Measurements from ENCODE around the gene AQP5.

DNA sequence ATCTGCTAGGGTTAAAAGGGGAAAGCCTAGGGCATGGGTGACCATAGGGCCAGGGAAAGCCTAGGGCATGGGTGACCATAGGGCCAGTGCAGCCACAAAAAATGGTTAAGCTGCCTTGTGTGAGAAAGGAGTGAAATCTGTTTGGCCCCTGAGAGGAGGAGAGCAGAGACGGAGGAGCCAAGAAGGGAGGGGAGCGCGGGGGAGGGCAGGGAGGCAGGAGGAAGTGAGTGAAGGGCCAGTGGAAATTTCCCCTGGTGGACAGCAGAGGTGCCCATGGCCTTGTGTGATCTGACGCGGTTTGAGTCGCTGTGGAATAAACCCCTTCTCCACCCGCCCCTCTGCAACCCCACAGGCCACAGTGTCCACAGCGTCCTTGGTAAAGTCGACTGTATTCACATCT, 10.5 kb downstream of the AQP5 start:
- TF ChIP-seq, protein P1, sequence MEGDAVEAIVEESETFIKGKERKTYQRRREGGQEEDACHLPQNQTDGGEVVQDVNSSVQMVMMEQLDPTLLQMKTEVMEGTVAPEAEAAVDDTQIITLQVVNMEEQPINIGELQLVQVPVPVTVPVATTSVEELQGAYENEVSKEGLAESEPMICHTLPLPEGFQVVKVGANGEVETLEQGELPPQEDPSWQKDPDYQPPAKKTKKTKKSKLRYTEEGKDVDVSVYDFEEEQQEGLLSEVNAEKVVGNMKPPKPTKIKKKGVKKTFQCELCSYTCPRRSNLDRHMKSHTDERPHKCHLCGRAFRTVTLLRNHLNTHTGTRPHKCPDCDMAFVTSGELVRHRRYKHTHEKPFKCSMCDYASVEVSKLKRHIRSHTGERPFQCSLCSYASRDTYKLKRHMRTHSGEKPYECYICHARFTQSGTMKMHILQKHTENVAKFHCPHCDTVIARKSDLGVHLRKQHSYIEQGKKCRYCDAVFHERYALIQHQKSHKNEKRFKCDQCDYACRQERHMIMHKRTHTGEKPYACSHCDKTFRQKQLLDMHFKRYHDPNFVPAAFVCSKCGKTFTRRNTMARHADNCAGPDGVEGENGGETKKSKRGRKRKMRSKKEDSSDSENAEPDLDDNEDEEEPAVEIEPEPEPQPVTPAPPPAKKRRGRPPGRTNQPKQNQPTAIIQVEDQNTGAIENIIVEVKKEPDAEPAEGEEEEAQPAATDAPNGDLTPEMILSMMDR (IDR thresholded peaks at IDR 0.05) = no peak
- no peak for TF ChIP-seq POLR2A (IDR thresholded peaks at IDR 0.05)
